H1 (cell line): ENCODE results near the gene BIRC5.

Source experiments
- BCL11A ChIP-seq, 2 experiments: IDR thresholded peaks; one replicate each; pipeline ENCODE4 v1.6.1; 2011; ENCODE audit warnings: low read depth in 2 of 2, low read length in 2 of 2, mild to moderate bottlenecking in 2 of 2
- CHD1 ChIP-seq: IDR thresholded peaks from 2 replicates; pipeline ENCODE4 v1.6.1; 2012; ENCODE audit warnings: low read depth, low read length, improper control_type of control experiment
- CTCF ChIP-seq, 3 experiments: IDR thresholded peaks; 1 replicate in 2 of 3; 2 replicates in 1 of 3; pipeline versions ENCODE4 v1.5.1 to v1.6.1; 2011; ENCODE audit warnings: low read length in 3 of 3, mild to moderate bottlenecking in 3 of 3, inconsistent platforms in 2 of 3, low read depth in 1 of 3, moderate library complexity in 1 of 3; ENCODE audit not compliant: insufficient read depth in 1 of 3; ENCODE audit errors: control extremely low read depth in 1 of 3
- JUND ChIP-seq: IDR thresholded peaks from 2 replicates; pipeline ENCODE4 v1.6.1; 2011; ENCODE audit warnings: mild to moderate bottlenecking, improper control_type of control experiment, low read length
- POLR2A ChIP-seq, 2 experiments: IDR thresholded peaks; 1 replicate in 1 of 2; 2 replicates in 1 of 2; pipeline ENCODE4 v1.6.1; 2011; ENCODE audit warnings: low read depth in 2 of 2, low read length in 2 of 2, mild to moderate bottlenecking in 2 of 2; ENCODE audit errors: control extremely low read depth in 1 of 2
- POLR2AphosphoS5 ChIP-seq: IDR thresholded peaks from 2 replicates; pipeline ENCODE4 v1.6.1; 2011; ENCODE audit warnings: low read depth, low read length
- RAD21 ChIP-seq, 2 experiments: IDR thresholded peaks in 1 of 2; conservative IDR thresholded peaks in 1 of 2; 2 replicates each; pipeline ENCODE4 v1.6.1; 2011; ENCODE audit warnings: low read depth in 2 of 2, low read length in 2 of 2, improper control_type of control experiment in 1 of 2, inconsistent platforms in 1 of 2, mild to moderate bottlenecking in 1 of 2, moderate library complexity in 1 of 2
- RFX5 ChIP-seq: IDR thresholded peaks from 2 replicates; pipeline ENCODE4 v1.6.1; 2011; ENCODE audit warnings: low read depth, low read length, improper control_type of control experiment, borderline replicate concordance
- TF ChIP-seq, protein P1 (sequence below): IDR thresholded peaks from 2 replicates; pipeline ENCODE4 v1.6.1; 2012; ENCODE audit warnings: inconsistent platforms

GRCh38 chr17:78247304-78247703, 33.3 kb downstream of the BIRC5 start:
- TF ChIP-seq CTCF (IDR thresholded peaks at IDR 0.05; ENCODE audit: control extremely low read depth in 1 of 3, insufficient read depth in 1 of 3, low read depth in 1 of 3, low read length in 3 of 3) (no peak), RAD21 (IDR thresholded peaks at IDR 0.05 in 1 of 2, conservative IDR thresholded peaks at IDR 0.05 in 1 of 2; ENCODE audit: low read depth in 2 of 2, low read length in 2 of 2) (no peak), POLR2AphosphoS5 (no peak), BCL11A (IDR thresholded peaks at IDR 0.05; ENCODE audit: low read depth in 2 of 2, low read length in 2 of 2) (no peak), RFX5 (no peak), POLR2A (IDR thresholded peaks at IDR 0.05; ENCODE audit: control extremely low read depth in 1 of 2, low read depth in 2 of 2, low read length in 2 of 2) (no peak), CHD1 (no peak), JUND (no peak)
- TF ChIP-seq, protein P1, sequence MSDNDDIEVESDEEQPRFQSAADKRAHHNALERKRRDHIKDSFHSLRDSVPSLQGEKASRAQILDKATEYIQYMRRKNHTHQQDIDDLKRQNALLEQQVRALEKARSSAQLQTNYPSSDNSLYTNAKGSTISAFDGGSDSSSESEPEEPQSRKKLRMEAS, result no peak
